ENCODE data around the gene HPS1.

Gene HPS1

DNA sequence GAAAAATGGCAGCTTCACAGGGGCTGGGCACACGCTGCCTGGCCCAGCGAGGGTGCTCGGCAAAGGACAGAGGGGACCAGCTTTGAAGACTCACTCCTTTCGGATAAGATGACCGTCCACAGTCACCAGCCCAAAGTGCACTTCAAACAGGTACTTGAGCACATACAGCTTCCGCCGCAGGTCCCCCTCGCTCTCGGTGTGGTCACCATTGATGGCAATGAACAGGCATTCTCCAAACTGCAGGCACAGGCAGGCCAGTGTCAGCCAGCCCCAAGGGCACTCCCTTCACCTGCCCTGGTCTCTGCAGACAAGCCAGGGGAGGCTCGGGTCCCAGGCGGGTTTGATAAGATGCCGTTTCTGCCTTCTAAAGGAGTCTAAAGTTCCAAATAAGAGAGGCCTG is 11.6 kb downstream of the HPS1 start:
- peaks cover 42% of the 10 kb centered on the region for H3K36me3 Mint-ChIP-seq (ENCODE audit: insufficient read depth)
- H3K27me3 Mint-ChIP-seq = no peaks in the 10 kb centered on the region
- peaks cover 25% of the 10 kb centered on the region for H3K4me1 Mint-ChIP-seq
- no peak for ATAC-seq (replicated peaks; ENCODE audit: extremely low read depth, poor library complexity, severe bottlenecking)
- no peak for DNase-seq (ENCODE audit: low spot score in 2 of 2)
- no peak overlapping the region for H3K27ac Mint-ChIP-seq (ENCODE audit: low read depth)
- H3K4me3 Mint-ChIP-seq = no peak overlapping the region
- H3K9me3 Mint-ChIP-seq = no peaks in the 10 kb centered on the region

DNA sequence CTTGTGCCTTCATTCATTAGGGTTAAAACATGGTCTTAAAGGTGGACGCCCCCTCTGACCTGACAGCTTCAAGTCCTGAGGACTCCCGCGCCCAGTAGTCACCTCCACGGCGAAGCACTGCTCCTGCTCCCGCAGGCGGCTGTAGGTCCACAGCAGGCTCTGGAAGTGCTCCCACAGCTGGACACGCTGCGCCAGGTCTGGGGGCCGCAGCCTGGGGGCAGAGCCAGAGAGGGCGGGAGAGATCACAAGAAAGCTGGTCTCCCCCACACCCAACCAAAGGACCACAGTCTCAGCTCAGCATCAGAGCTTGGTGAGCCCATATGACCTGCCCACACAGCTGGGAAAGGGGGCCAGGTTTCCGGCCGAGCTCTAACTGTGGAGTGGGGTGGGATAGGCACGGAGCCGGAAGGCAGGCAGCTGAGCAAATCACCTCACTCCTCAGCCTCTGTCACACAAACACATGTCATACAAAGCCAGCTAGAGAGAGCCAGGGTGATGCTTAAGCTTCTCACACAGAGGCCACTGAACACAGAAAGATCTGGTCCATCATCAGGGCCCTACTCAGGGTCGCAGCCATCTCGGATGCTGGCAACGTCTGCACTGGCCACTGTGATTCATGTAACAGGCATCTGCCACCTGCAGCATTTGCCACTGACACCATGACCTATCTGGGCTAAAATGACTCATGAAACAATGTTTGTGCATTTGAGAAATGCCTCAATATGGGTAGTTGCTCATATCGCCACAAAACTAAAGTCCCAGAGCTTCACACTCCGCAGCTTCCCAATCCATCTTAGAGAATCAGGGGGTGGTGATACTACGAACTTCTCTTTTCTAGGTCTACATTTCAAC is 12.6 kb downstream of the HPS1 start:
- peaks cover 17% of the 10 kb centered on the region for H3K4me1 Mint-ChIP-seq
- no peaks in the 10 kb centered on the region for H3K9me3 Mint-ChIP-seq
- H3K27me3 Mint-ChIP-seq = no peaks in the 10 kb centered on the region
- no peak overlapping the region for H3K27ac Mint-ChIP-seq (ENCODE audit: low read depth)
- ATAC-seq (replicated peaks; ENCODE audit: extremely low read depth, poor library complexity, severe bottlenecking) (no peak), DNase-seq (ENCODE audit: low spot score in 2 of 2) (peak in 1 of 2 donors; percentile 8)
- no peak overlapping the region for H3K4me3 Mint-ChIP-seq
- H3K36me3 Mint-ChIP-seq (ENCODE audit: insufficient read depth) = peaks cover 39% of the 10 kb centered on the region

DNA sequence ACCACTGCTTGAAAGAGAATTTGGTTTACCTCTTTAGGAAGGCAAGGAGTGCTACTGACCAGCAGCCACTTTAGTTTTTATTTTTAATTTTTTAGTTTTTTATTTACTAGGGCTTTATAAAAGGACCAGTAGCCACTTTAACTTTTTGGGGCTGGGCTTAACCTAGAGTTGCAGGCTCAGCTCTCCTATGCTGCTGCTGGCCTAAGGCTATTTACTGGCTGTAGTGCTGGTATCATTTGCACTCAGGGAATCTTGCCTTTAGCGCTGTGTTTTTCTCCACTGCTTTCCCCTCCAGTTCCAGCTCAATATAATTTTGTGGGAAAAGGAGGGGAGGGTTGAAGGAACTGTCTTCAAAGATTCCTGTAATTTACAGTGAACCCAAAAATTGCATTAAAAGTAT is 13.4 kb downstream of the HPS1 start:
- Mint-ChIP-seq H3K4me3 (no peak overlapping the region), H3K4me1 (peaks cover 13% of the 10 kb centered on the region), H3K9me3 (no peaks in the 10 kb centered on the region), H3K27me3 (no peaks in the 10 kb centered on the region), H3K27ac (ENCODE audit: low read depth) (no peak overlapping the region), H3K36me3 (ENCODE audit: insufficient read depth) (peaks cover 36% of the 10 kb centered on the region)
- no peak for DNase-seq (ENCODE audit: low spot score in 2 of 2)
- no peak for ATAC-seq (replicated peaks; ENCODE audit: extremely low read depth, poor library complexity, severe bottlenecking)

DNA sequence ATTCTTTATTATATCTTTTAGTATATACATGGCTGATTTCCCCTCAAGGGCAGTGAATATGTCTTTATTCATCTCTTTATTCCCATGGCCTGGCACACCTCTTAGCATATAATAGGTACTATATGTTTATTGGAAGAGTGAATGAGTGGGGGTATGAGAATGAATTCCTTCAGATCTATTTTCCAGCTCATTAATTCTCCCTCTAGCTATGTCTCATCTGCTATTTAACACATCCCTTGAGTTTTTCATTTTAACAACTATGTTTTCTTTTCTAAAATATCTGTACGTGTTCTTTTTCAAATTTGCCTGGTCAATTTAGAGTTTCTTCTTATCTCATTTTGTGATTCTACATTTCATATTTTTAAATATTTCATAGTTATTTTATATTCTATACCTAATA is 14.4 kb downstream of the HPS1 start:
- Mint-ChIP-seq H3K27me3 (no peaks in the 10 kb centered on the region), H3K4me3 (no peak overlapping the region), H3K4me1 (peaks cover 6% of the 10 kb centered on the region), H3K27ac (ENCODE audit: low read depth) (no peak overlapping the region), H3K36me3 (ENCODE audit: insufficient read depth) (peaks cover 34% of the 10 kb centered on the region), H3K9me3 (no peaks in the 10 kb centered on the region)
- ATAC-seq (replicated peaks; ENCODE audit: extremely low read depth, poor library complexity, severe bottlenecking) = no peak
- no peak for DNase-seq (ENCODE audit: low spot score in 2 of 2)

DNA sequence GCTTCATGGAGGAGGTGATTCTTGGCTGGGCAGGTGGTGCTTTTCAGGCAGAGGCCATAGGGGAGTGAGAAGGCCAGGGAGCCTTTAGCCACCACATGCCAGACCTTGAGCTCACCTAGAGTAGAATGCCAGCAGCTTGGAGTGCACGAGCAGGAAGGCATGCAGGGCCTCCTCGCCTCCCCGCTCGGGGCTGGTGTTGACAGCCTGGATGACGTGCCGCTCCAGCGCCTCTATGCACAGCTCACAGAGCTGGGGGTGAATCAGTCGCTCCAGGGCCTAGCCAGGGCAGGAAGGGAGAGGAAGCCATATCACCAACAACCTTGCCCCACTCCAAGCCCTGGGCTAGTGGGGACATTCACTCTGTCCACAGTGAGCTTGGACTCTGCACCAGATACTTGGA is 15.7 kb downstream of the HPS1 start:
- peaks cover 35% of the 10 kb centered on the region for H3K36me3 Mint-ChIP-seq (ENCODE audit: insufficient read depth)
- no peak overlapping the region for H3K27ac Mint-ChIP-seq (ENCODE audit: low read depth)
- H3K4me1 Mint-ChIP-seq = peaks cover 6% of the 10 kb centered on the region
- H3K4me3 Mint-ChIP-seq = no peak overlapping the region
- ATAC-seq (replicated peaks; ENCODE audit: extremely low read depth, poor library complexity, severe bottlenecking) (no peak), DNase-seq (ENCODE audit: low spot score in 2 of 2) (peak; percentile 4)
- no peaks in the 10 kb centered on the region for H3K9me3 Mint-ChIP-seq
- no peaks in the 10 kb centered on the region for H3K27me3 Mint-ChIP-seq

DNA sequence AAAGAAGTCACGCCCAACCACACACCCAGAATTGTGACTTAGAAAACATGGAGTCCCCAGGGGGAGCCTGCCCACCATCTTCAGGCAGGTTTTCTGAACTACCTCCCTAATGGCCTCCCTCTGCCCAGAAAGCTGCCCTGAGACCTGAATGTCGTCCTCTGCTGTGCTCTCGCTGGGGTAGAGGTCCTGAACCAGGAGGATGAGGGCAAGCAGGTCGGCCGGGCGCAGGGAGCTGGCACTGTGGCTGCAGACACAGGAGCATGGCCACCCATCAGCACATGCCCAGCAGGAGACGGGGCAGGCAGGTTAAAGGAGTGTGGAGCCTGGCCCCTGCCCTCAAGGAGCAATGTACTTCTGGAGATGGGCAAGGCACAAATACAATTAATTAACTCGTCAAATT is 16.3 kb downstream of the HPS1 start:
- no peak overlapping the region for H3K4me3 Mint-ChIP-seq
- peaks cover 35% of the 10 kb centered on the region for H3K36me3 Mint-ChIP-seq (ENCODE audit: insufficient read depth)
- no peak overlapping the region for H3K27ac Mint-ChIP-seq (ENCODE audit: low read depth)
- DNase-seq (ENCODE audit: low spot score in 2 of 2) (peak in 1 of 2 donors; percentile 6), ATAC-seq (replicated peaks; ENCODE audit: extremely low read depth, poor library complexity, severe bottlenecking) (no peak)
- no peaks in the 10 kb centered on the region for H3K27me3 Mint-ChIP-seq
- peaks cover 6% of the 10 kb centered on the region for H3K4me1 Mint-ChIP-seq
- H3K9me3 Mint-ChIP-seq = no peaks in the 10 kb centered on the region

DNA sequence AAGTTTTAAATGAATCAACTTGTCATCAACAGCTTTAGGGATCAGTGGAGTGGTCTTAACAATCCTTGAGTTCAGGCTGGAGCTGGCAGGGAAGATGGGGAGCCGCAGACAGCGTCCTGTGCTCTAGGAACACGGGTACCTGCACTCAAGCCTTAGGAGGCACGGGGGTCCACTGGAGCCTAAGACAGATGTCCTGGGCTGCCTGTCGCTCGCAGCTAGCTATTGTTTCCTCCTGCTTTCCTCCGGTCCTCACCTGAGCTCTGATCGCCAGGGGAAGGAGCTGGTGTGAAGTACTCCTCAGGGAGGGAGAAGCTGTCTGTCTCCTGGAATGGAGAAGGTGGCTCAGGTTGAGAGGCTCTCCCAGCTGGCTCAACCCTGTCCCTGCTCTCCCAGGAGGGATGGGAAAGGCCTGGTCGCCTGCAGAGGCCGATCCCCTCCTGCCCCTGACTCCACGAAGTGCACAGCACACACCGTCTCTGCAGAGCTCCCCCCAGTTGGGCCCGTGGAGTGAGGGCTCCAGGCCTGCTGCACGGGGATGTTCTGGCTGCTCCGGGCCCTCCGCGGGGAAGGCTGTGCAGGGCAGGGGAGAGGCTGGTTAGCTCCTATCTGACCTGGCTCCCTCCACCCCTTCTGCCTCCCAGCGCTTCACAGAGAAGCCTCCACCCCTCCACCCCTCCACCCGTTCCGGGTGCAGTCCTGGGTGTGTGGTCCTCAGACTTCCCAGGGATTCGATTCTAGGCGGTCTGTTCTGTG is 17.2 kb downstream of the HPS1 start:
- peak in 1 of 2 donors; percentile 7 for DNase-seq (ENCODE audit: low spot score in 2 of 2)
- no peak overlapping the region for H3K4me3 Mint-ChIP-seq
- no peak for ATAC-seq (replicated peaks; ENCODE audit: extremely low read depth, poor library complexity, severe bottlenecking)
- no peak overlapping the region for H3K27ac Mint-ChIP-seq (ENCODE audit: low read depth)
- no peaks in the 10 kb centered on the region for H3K9me3 Mint-ChIP-seq
- H3K36me3 Mint-ChIP-seq (ENCODE audit: insufficient read depth) = peaks cover 30% of the 10 kb centered on the region
- no peaks in the 10 kb centered on the region for H3K27me3 Mint-ChIP-seq
- peaks cover 6% of the 10 kb centered on the region for H3K4me1 Mint-ChIP-seq

DNA sequence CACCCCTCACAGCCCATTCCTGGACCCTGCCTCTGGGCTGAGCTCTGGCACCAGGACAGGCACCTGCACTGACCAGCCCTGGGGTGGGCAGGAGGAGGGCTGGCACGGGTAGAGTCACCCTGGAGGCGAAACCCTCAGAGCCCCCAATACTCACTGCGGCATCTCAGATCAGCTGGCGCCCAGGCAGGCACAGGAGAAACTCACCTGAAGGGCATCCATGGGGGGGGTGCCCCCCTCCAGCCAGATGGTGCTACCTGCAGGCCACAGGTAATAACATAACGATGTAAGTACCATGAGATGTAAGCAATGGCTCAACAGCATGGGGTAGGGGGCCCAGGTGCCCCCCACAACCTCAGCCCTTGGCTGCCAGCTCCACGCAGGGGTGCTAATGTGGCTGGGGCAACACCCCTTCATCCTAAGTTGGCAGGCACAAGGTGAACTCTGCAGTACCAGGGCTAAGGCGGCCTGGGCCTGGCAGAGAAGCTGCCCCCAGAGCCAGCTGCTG is 19.7 kb downstream of the HPS1 start:
- H3K4me3 Mint-ChIP-seq = no peak overlapping the region
- no peaks in the 10 kb centered on the region for H3K27me3 Mint-ChIP-seq
- H3K9me3 Mint-ChIP-seq = no peaks in the 10 kb centered on the region
- peak in 1 of 2 donors; percentile 2 for DNase-seq (ENCODE audit: low spot score in 2 of 2)
- peaks cover 21% of the 10 kb centered on the region for H3K36me3 Mint-ChIP-seq (ENCODE audit: insufficient read depth)
- ATAC-seq (replicated peaks; ENCODE audit: extremely low read depth, poor library complexity, severe bottlenecking) = no peak
- H3K27ac Mint-ChIP-seq (ENCODE audit: low read depth) = no peak overlapping the region
- H3K4me1 Mint-ChIP-seq = peaks cover 6% of the 10 kb centered on the region

DNA sequence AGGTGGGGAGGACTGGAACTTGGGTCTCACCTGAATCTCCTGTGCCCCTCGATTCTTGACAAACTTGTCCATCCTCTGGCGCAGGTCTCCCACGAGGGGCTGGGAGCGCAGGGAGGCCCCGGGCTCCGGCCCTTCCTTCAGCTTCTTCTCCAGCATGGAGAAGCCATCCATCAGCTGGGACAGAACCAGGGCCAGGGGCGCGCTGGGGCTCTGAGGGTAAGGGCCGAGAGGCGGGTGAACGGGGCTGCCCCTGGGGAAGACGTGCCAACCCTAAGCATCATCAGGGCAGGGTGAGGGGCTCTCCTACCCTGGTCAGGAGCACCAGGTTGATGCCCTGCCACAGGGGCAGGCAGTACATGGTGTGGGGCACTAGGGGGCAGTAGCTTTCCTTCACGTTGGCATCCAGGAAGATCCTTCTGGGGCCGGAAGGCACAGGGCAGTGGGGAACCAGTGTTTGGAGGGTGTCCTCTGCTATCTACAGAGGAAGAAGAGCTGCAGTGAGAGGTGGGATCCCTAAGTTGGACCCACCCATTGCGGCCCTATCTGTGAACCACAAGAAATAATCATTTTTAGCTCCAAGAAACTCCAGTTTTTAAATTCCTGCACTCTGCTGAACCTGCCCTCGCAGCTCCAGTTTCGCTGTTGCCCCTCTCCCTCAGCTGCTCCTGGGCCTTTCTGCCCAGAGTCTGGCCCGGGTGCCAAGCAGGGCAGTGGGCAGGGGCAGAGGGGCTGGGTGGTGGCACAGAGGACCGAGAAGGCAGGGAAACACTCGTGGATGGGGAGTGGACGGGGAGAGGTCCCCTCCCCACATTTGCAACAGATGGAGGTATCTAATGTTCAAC is 21.0 kb downstream of the HPS1 start:
- ATAC-seq (replicated peaks; ENCODE audit: extremely low read depth, poor library complexity, severe bottlenecking) = no peak
- no peak overlapping the region for H3K27ac Mint-ChIP-seq (ENCODE audit: low read depth)
- no peak overlapping the region for H3K4me3 Mint-ChIP-seq
- peak in 1 of 2 donors; percentile 34 for DNase-seq (ENCODE audit: low spot score in 2 of 2)
- H3K27me3 Mint-ChIP-seq = no peaks in the 10 kb centered on the region
- no peaks in the 10 kb centered on the region for H3K9me3 Mint-ChIP-seq
- peaks cover 3% of the 10 kb centered on the region for H3K4me1 Mint-ChIP-seq
- peaks cover 20% of the 10 kb centered on the region for H3K36me3 Mint-ChIP-seq (ENCODE audit: insufficient read depth)

DNA sequence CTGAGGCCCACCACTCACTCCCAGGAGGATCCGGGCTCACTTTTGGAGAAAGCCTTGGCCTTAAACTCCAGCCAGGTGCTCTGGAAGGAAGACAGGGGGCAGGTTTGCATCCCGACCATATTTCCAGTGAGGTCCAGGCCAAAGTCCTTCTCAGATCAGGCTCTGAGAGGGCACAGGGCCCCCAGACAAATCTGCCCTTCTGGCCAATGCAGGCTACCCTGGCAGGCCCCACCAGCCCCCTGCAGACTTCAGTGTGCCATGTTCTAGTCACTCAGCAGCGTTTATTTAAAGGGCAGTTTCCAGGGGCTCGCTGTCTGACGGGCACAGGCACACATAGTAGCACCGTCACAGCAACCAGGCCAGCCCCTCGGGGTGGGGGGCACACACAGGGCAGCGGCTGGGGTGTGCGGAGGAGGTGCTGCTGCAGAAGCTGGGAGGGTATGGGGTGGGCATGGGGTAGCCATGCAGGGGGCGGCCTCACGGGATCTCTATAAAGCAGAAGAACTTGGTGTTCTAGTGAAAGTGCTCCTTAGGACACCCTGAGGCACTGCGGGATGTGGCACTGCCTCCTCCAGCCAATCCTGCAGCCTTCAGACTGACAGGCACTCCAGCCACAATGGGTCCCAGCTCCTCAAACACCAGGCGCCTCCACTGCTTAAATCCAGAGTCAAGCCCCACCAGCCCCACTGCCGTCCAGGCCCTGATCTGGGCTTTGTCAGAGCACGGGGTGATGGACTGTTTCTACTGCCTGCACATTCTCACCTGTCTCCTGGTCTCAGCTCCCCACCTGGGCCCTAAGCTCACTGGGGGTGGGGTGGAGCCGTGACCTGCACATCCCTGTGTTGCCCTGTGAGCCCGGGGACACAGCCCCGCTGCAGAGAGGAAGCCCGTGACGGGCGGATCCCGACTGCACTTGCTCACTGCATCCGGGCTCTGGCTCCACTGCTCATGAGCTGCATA is 22.2 kb downstream of the HPS1 start:
- peaks cover 14% of the 10 kb centered on the region for H3K36me3 Mint-ChIP-seq (ENCODE audit: insufficient read depth)
- no peaks in the 10 kb centered on the region for H3K27me3 Mint-ChIP-seq
- H3K27ac Mint-ChIP-seq (ENCODE audit: low read depth) = no peak overlapping the region
- H3K9me3 Mint-ChIP-seq = no peaks in the 10 kb centered on the region
- ATAC-seq (replicated peaks; ENCODE audit: extremely low read depth, poor library complexity, severe bottlenecking) (no peak), DNase-seq (ENCODE audit: low spot score in 2 of 2) (no peak)
- no peak overlapping the region for H3K4me3 Mint-ChIP-seq
- H3K4me1 Mint-ChIP-seq = no peaks in the 10 kb centered on the region

DNA sequence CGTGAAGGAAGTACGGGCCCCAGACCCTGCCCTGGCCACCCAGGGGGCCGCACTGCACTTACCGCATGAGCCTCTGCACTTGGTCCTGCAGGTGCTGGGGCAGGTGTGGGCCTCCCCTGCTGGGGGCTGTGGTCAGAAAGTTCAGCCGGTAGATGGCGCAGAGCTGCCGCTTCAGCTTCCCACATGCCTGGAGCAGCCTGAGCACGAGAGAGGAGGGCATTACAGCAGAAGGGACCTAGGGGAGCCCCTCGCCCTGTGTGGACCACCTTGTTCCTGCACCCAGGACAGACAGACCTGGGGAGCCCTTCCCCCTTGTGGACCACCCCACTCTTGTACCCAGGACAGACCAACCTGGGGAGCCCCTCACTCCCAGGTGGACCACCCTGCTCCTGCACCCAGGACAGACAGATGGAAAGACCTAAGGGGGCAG is 23.0 kb downstream of the HPS1 start:
- peaks cover 19% of the 10 kb centered on the region for H3K36me3 Mint-ChIP-seq (ENCODE audit: insufficient read depth)

More for the DNA sequence above, 23.0 kb downstream of the HPS1 start:
- no peaks in the 10 kb centered on the region for H3K27me3 Mint-ChIP-seq
- DNase-seq (ENCODE audit: low spot score in 2 of 2) = no peak
- H3K4me3 Mint-ChIP-seq = no peak overlapping the region
- ATAC-seq (replicated peaks; ENCODE audit: extremely low read depth, poor library complexity, severe bottlenecking) = no peak
- no peaks in the 10 kb centered on the region for H3K9me3 Mint-ChIP-seq
- H3K27ac Mint-ChIP-seq (ENCODE audit: low read depth) = no peak overlapping the region
- H3K4me1 Mint-ChIP-seq = no peaks in the 10 kb centered on the region

Data from central memory CD8-positive, alpha-beta T cell (primary cell).